GM12874 (cell line): ENCODE data around the gene PTPN2.

Source experiments
- CTCF ChIP-seq: IDR thresholded peaks from 2 replicates; pipeline ENCODE4 v1.5.1; 2011; ENCODE audit warnings: low read depth, mild to moderate bottlenecking, control low read depth, low read length, moderate library complexity; ENCODE audit not compliant: insufficient read depth

PTPN2 gene

GRCh38 chr18:12858991-12859390 lies 25.0 kb downstream of the PTPN2 start:
- no peak for TF ChIP-seq CTCF

GRCh38 chr18:12857991-12858544 lies 26.0 kb downstream of the PTPN2 start:
- TF ChIP-seq CTCF: no peak

- TF ChIP-seq CTCF: peak; percentile 9; the same call in 1 of the 2 replicates
Observed at GRCh38 chr18:12857215-12857905, 26.7 kb downstream of the PTPN2 start.

- no peak for TF ChIP-seq CTCF
Observed at GRCh38 chr18:12855916-12856315, 28.1 kb downstream of the PTPN2 start.

- no peak for TF ChIP-seq CTCF
Observed at GRCh38 chr18:12852566-12853315, 31.3 kb downstream of the PTPN2 start.

GRCh38 chr18:12851716-12852115 lies 32.3 kb downstream of the PTPN2 start:
- TF ChIP-seq CTCF: no peak

GRCh38 chr18:12849548-12849947 lies 34.5 kb downstream of the PTPN2 start:
- TF ChIP-seq CTCF: no peak
